SK-N-SH (cell line): ENCODE measurements around the gene COL12A1.

Experiments used
- CTCF ChIP-seq: fragments of 200-600 bp; sonication (generic); IDR thresholded peaks from 2 replicates; pipeline ENCODE4 v1.6.1; 2017; ENCODE audit warnings: antibody characterized with exemption, mild to moderate bottlenecking, moderate library complexity
- ELF1 ChIP-seq: IDR thresholded peaks from 2 replicates; pipeline ENCODE4 v1.4.0; 2012
- EZH2phosphoT487 ChIP-seq: fragments of 200-600 bp; sonication (generic); IDR thresholded peaks from 2 replicates; pipeline ENCODE4 v1.6.1; 2017; ENCODE audit warnings: low read depth, mixed run types, mild to moderate bottlenecking, antibody characterized with exemption, moderate library complexity, borderline replicate concordance
- GABPA ChIP-seq: IDR thresholded peaks from 2 replicates; pipeline ENCODE4 v1.4.0; 2012; ENCODE audit warnings: low read depth, mild to moderate bottlenecking
- JUND ChIP-seq: IDR thresholded peaks from 2 replicates; pipeline ENCODE4 v1.4.0; 2012
- MXI1 ChIP-seq: IDR thresholded peaks from 2 replicates; pipeline ENCODE4 v1.6.1; 2012; ENCODE audit warnings: mild to moderate bottlenecking, low read depth, low read length, improper control_type of control experiment
- POLR2AphosphoS5 ChIP-seq: IDR thresholded peaks from 2 replicates; pipeline ENCODE4 v1.6.1; 2012; ENCODE audit warnings: low read depth, low read length
- RAD21 ChIP-seq: IDR thresholded peaks from 2 replicates; pipeline ENCODE4 v1.6.1; 2012; ENCODE audit warnings: mild to moderate bottlenecking, low read length
- RCOR1 ChIP-seq: fragments of 150-350 bp; IDR thresholded peaks from 2 replicates; pipeline ENCODE4 v1.6.1; 2017; ENCODE audit warnings: antibody characterized with exemption, low read length
- SMC3 ChIP-seq: IDR thresholded peaks from 2 replicates; pipeline ENCODE4 v1.6.1; 2012; ENCODE audit warnings: low read depth, low read length, improper control_type of control experiment
- TAF1 ChIP-seq: IDR thresholded peaks from 2 replicates; pipeline ENCODE4 v1.6.1; 2012; ENCODE audit warnings: low read depth, mild to moderate bottlenecking, low read length, moderate library complexity, borderline replicate concordance
- TCF12 ChIP-seq: IDR thresholded peaks from 2 replicates; pipeline ENCODE4 v1.4.0; 2012
- YY1 ChIP-seq: IDR thresholded peaks from 2 replicates; pipeline ENCODE4 v1.4.0; 2012; ENCODE audit warnings: low read depth, mild to moderate bottlenecking

GRCh38 chr6:75114195-75114594, 91.7 kb downstream of the COL12A1 start:
- TF ChIP-seq YY1 = no peak
- no peak for TF ChIP-seq JUND
- no peak for TF ChIP-seq CTCF
- TF ChIP-seq TAF1 = no peak
- no peak for TF ChIP-seq EZH2phosphoT487
- no peak for TF ChIP-seq GABPA
- TF ChIP-seq TCF12 = no peak
- no peak for TF ChIP-seq MXI1
- no peak for TF ChIP-seq POLR2AphosphoS5
- TF ChIP-seq SMC3 = no peak
- no peak for TF ChIP-seq RAD21
- TF ChIP-seq RCOR1 = no peak
- TF ChIP-seq ELF1 = no peak
